ENCODE results near the gene TUBGCP4. TPM values are rescaled to one million over a fixed set of nuclear protein-coding genes. Genes with fewer than 3 reads are reported as not detected.

The TUBGCP4 gene
- total RNA-seq, 1 experiment from 2014 or later: 38.6 TPM

DNA sequence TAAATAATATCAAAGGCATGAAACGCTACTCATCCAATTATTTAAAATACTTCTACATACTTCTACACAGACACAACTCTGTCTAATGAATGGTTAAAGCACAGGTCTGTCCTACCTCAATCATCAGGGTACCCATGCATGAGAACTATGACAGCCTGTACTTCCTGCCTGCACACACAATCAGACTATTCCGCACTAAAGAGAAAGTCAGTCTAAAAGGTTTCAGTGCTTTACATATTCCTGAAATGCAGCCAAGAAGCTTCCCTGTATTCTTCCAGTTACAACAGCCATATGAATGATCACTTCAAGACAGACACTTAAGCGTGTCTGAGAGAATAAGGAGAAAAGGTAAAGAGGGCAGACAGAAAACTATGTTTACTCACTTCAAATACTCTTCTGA, 58.8 kb downstream of the TUBGCP4 start:
- H3K27me3 ChIP-seq (ENCODE audit: insufficient read depth, low read length): no peaks in the 10 kb centered on the region
- H3K36me3 ChIP-seq (ENCODE audit: control insufficient read depth in 1 of 2, insufficient read depth in 2 of 2, low read length in 2 of 2): peaks cover 11 to 20% of the 10 kb centered on the region in 2 experiments
- H3K79me2 ChIP-seq (ENCODE audit: insufficient read depth, low read length): no peaks in the 10 kb centered on the region
- H3K9ac ChIP-seq (ENCODE audit: low read length): no peak overlapping the region
- no peak overlapping the region for H3K4me2 ChIP-seq (ENCODE audit: low read length)
- no peaks in the 10 kb centered on the region for H3K9me2 ChIP-seq (ENCODE audit: insufficient read depth)
- CTCF ChIA-PET: no interaction called here
- intact Hi-C loops (cut with micrococcal nuclease): no loop called here
- no peak for DNase-seq (ENCODE audit: low read depth, low spot score)
- RAD21 ChIA-PET (ENCODE audit: low non-redundant PET in 1 of 2, low total read pairs in 2 of 2, uncharacterized antibody in 2 of 2, unreplicated experiment in 2 of 2): no interaction called here
- TF ChIP-seq POLR2A (IDR thresholded peaks at IDR 0.05; ENCODE audit: borderline replicate concordance, extremely low read depth, insufficient read depth, insufficient read length) (no peak), SP1 (IDR thresholded peaks at IDR 0.05; ENCODE audit: low read depth) (no peak), JUND (IDR thresholded peaks at IDR 0.05) (no peak), SRF (IDR thresholded peaks at IDR 0.05; ENCODE audit: low read depth) (no peak), SIN3A (IDR thresholded peaks at IDR 0.05; ENCODE audit: low read depth) (no peak)
- TF ChIP-seq, protein P1, sequence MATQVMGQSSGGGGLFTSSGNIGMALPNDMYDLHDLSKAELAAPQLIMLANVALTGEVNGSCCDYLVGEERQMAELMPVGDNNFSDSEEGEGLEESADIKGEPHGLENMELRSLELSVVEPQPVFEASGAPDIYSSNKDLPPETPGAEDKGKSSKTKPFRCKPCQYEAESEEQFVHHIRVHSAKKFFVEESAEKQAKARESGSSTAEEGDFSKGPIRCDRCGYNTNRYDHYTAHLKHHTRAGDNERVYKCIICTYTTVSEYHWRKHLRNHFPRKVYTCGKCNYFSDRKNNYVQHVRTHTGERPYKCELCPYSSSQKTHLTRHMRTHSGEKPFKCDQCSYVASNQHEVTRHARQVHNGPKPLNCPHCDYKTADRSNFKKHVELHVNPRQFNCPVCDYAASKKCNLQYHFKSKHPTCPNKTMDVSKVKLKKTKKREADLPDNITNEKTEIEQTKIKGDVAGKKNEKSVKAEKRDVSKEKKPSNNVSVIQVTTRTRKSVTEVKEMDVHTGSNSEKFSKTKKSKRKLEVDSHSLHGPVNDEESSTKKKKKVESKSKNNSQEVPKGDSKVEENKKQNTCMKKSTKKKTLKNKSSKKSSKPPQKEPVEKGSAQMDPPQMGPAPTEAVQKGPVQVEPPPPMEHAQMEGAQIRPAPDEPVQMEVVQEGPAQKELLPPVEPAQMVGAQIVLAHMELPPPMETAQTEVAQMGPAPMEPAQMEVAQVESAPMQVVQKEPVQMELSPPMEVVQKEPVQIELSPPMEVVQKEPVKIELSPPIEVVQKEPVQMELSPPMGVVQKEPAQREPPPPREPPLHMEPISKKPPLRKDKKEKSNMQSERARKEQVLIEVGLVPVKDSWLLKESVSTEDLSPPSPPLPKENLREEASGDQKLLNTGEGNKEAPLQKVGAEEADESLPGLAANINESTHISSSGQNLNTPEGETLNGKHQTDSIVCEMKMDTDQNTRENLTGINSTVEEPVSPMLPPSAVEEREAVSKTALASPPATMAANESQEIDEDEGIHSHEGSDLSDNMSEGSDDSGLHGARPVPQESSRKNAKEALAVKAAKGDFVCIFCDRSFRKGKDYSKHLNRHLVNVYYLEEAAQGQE (IDR thresholded peaks at IDR 0.05; ENCODE audit: low read depth): no peak
- no peaks in the 10 kb centered on the region for H3K4me1 ChIP-seq (ENCODE audit: control insufficient read depth in 1 of 2, insufficient read depth in 2 of 2, low read length in 2 of 2)
- no TSS peak for BruUV-seq (replicated peaks)
- no peak overlapping the region for H2AFZ ChIP-seq (ENCODE audit: low read depth, low read length, poor library complexity, severe bottlenecking)
- no peak overlapping the region for H3K27ac ChIP-seq (ENCODE audit: low read depth, low read length)
- POLR2A ChIA-PET: no interaction called here
- H3K9me3 ChIP-seq (ENCODE audit: control insufficient read depth in 1 of 2, insufficient read depth in 1 of 2, low read depth in 1 of 2, low read length in 2 of 2): no peaks in the 10 kb centered on the region
- no peak overlapping the region for H3K4me3 ChIP-seq (replicated peaks in 1 of 2; ENCODE audit: low read depth in 1 of 2, low read length in 2 of 2)
- no peak for ATAC-seq
- H4K20me1 ChIP-seq (ENCODE audit: insufficient read depth): no peaks in the 10 kb centered on the region

DNA sequence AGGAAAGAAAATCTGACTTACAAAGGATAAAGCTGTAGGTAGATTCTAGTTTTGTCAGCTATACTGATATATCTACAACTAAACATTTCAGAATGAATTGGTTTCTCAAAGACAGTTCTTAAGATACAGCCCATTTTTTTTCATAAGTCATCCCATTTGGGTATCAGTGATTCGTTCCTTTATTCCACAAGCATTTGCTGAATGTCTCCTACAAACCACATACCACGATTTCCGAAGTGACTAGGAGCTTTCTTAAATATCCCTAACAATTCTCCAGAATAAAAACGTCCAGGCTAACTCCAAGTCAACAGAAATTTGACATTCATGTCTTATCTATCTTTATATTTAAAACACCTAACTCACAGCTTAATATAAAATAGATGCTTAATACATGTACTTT, 62.3 kb downstream of the TUBGCP4 start:
- Histone ChIP-seq H4K20me1 (ENCODE audit: insufficient read depth) (no peaks in the 10 kb centered on the region), H3K4me3 (replicated peaks in 1 of 2; ENCODE audit: low read depth in 1 of 2, low read length in 2 of 2) (no peak overlapping the region), H3K9me3 (ENCODE audit: control insufficient read depth in 1 of 2, insufficient read depth in 1 of 2, low read depth in 1 of 2, low read length in 2 of 2) (no peaks in the 10 kb centered on the region), H3K36me3 (ENCODE audit: control insufficient read depth in 1 of 2, insufficient read depth in 2 of 2, low read length in 2 of 2) (peaks cover 7 to 14% of the 10 kb centered on the region in 2 experiments; a peak in 3 of 4 replicates), H3K9ac (ENCODE audit: low read length) (no peak overlapping the region), H3K27ac (ENCODE audit: low read depth, low read length) (no peak overlapping the region), H2AFZ (ENCODE audit: low read depth, low read length, poor library complexity, severe bottlenecking) (no peak overlapping the region), H3K79me2 (ENCODE audit: insufficient read depth, low read length) (no peaks in the 10 kb centered on the region), H3K4me2 (ENCODE audit: low read length) (no peak overlapping the region), H3K9me2 (ENCODE audit: insufficient read depth) (no peaks in the 10 kb centered on the region), H3K4me1 (ENCODE audit: control insufficient read depth in 1 of 2, insufficient read depth in 2 of 2, low read length in 2 of 2) (no peaks in the 10 kb centered on the region), H3K27me3 (ENCODE audit: insufficient read depth, low read length) (no peaks in the 10 kb centered on the region)
- BruUV-seq (replicated peaks): no TSS peak
- ChIA-PET CTCF (interaction anchor here (1.8 kb wide), 1 partner anchor 57 kb away, joined by 5 read pairs; no protein-coding TSS in a partner anchor), POLR2A (no interaction called here), RAD21 (ENCODE audit: low non-redundant PET in 1 of 2, low total read pairs in 2 of 2, uncharacterized antibody in 2 of 2, unreplicated experiment in 2 of 2) (no interaction called here)
- intact Hi-C loops (cut with micrococcal nuclease): no loop called here
- no peak for ATAC-seq
- DNase-seq (ENCODE audit: low read depth, low spot score): no peak
- TF ChIP-seq ZNF274 (IDR thresholded peaks at IDR 0.05; ENCODE audit: low read depth, low read length): no peak
- no peak for TF ChIP-seq ZFX (IDR thresholded peaks at IDR 0.05)
- no peak for TF ChIP-seq FOSL1 (IDR thresholded peaks at IDR 0.05; ENCODE audit: low read depth)
- no peak for TF ChIP-seq ELF1 (IDR thresholded peaks at IDR 0.05; ENCODE audit: borderline replicate concordance, low read depth)
- no peak for TF ChIP-seq TCF7L2 (IDR thresholded peaks at IDR 0.05; ENCODE audit: borderline replicate concordance, extremely low read depth, insufficient read depth, insufficient read length)
- TF ChIP-seq, protein P2, sequence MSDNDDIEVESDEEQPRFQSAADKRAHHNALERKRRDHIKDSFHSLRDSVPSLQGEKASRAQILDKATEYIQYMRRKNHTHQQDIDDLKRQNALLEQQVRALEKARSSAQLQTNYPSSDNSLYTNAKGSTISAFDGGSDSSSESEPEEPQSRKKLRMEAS (IDR thresholded peaks at IDR 0.05): no peak
- no peak for TF ChIP-seq EZH2 (IDR thresholded peaks at IDR 0.05)
- no peak for TF ChIP-seq SRF (IDR thresholded peaks at IDR 0.05; ENCODE audit: low read depth)
- no peak for TF ChIP-seq POLR2AphosphoS5 (IDR thresholded peaks at IDR 0.05; ENCODE audit: low read depth, low read length)
- no peak for TF ChIP-seq CBX3 (IDR thresholded peaks at IDR 0.05; ENCODE audit: low read depth)
- no peak for TF ChIP-seq POLR2A (IDR thresholded peaks at IDR 0.05; ENCODE audit: borderline replicate concordance, extremely low read depth, insufficient read depth, insufficient read length)
- TF ChIP-seq EZH2phosphoT487 (IDR thresholded peaks at IDR 0.05; ENCODE audit: borderline replicate concordance): no peak
- TF ChIP-seq CEBPB (IDR thresholded peaks at IDR 0.05; ENCODE audit: low read depth): no peak
- TF ChIP-seq YY1 (IDR thresholded peaks at IDR 0.05; ENCODE audit: extremely low read depth, insufficient replicate concordance, low read depth, low read length): no peak
